MCF 10A (cell line): ENCODE data around the gene FAM89B. TPM values are rescaled to one million over a fixed set of nuclear protein-coding genes. Genes with fewer than 3 reads are reported as not detected.

Experiments used
- BruUV-seq: library from RNA; stranded (reverse); fragments of 400-500 nt; replicated peaks from 2 replicates; lab custom pipeline; 2021; lab: Mats Ljungman, UMichigan
- CTCF ChIA-PET: fragments of 300-600 bp; sonication (Branson Sonifier 250); formaldehyde crosslinking; extraction: SDS; loops from one replicate; lab custom pipeline; 2021; ENCODE audit warnings: antibody characterized with exemption, inconsistent platforms; lab: Yijun Ruan, JAX
- POLR2A ChIA-PET: fragments of 300-600, 350-650 bp; sonication (Branson Sonifier 250); formaldehyde crosslinking; extraction: SDS; loops from one replicate; lab custom pipeline; 2020; ENCODE audit warnings: antibody characterized with exemption, inconsistent platforms; lab: Yijun Ruan, JAX
- DNase-seq: peaks from one replicate; pipeline ENCODE4 v3.0.0-alpha.2; 2018; ENCODE audit not compliant: unreplicated experiment
- H3K27ac Mint-ChIP-seq: one replicate; pipeline ENCODE4 v1.8.0; 2022; ENCODE audit warnings: mild to moderate bottlenecking, low read depth, mixed read lengths; ENCODE audit not compliant: unreplicated experiment
- H3K27me3 Mint-ChIP-seq: one replicate; pipeline ENCODE4 v1.8.0; 2022; ENCODE audit warnings: mixed read lengths; ENCODE audit not compliant: insufficient read depth, unreplicated experiment
- H3K36me3 Mint-ChIP-seq: one replicate; pipeline ENCODE4 v1.8.0; 2022; ENCODE audit warnings: mild to moderate bottlenecking, moderate library complexity, mixed read lengths; ENCODE audit not compliant: insufficient read depth, unreplicated experiment
- H3K4me1 Mint-ChIP-seq: one replicate; pipeline ENCODE4 v1.8.0; 2022; ENCODE audit warnings: mixed read lengths; ENCODE audit not compliant: insufficient read depth, unreplicated experiment
- H3K4me3 Mint-ChIP-seq: one replicate; pipeline ENCODE4 v1.8.0; 2022; ENCODE audit warnings: mild to moderate bottlenecking, moderate library complexity, mixed read lengths; ENCODE audit not compliant: unreplicated experiment
- H3K9me3 Mint-ChIP-seq: one replicate; pipeline ENCODE4 v1.8.0; 2022; ENCODE audit warnings: mixed read lengths; ENCODE audit not compliant: unreplicated experiment
- intact Hi-C: fragments of 100-400 bp; cut with micrococcal nuclease; formaldehyde crosslinking; loops from 2 replicates; pipeline ENCODE4 v1.14.1; 2022
- total RNA-seq: library from RNA; stranded (reverse); gene quantifications from 2 replicates; pipeline ENCODE4 v1.2.3, GENCODE V29; 2022
- TF ChIP-seq, protein P1 (sequence below): fragments of 200-600 bp; IDR thresholded peaks from one replicate; pipeline ENCODE4 v1.8.0; 2022; ENCODE audit warnings: antibody characterized with exemption, mild to moderate bottlenecking; ENCODE audit not compliant: unreplicated experiment

Gene FAM89B
- total RNA-seq, 1 experiment from 2014 or later, result 16.7 TPM

GRCh38 chr11:65584106-65584505 lies 11.8 kb downstream of the FAM89B start:
- peaks cover 10% of the 10 kb centered on the region for H3K4me1 Mint-ChIP-seq
- no peaks in the 10 kb centered on the region for H3K9me3 Mint-ChIP-seq
- DNase-seq, result no peak
- ChIA-PET POLR2A (interaction anchor here (0.9 kb wide), 1 partner anchor 285 kb away, joined by 3 read pairs; no protein-coding TSS in a partner anchor), CTCF (interaction anchor here (2.5 kb wide), 1 partner anchor 9 kb away, joined by 9 read pairs; no protein-coding TSS in a partner anchor)
- no peaks in the 10 kb centered on the region for H3K27me3 Mint-ChIP-seq
- peaks cover 26% of the 10 kb centered on the region for H3K36me3 Mint-ChIP-seq
- no peak overlapping the region for H3K4me3 Mint-ChIP-seq
- intact Hi-C loops, result no loop called here
- TF ChIP-seq, protein P1, sequence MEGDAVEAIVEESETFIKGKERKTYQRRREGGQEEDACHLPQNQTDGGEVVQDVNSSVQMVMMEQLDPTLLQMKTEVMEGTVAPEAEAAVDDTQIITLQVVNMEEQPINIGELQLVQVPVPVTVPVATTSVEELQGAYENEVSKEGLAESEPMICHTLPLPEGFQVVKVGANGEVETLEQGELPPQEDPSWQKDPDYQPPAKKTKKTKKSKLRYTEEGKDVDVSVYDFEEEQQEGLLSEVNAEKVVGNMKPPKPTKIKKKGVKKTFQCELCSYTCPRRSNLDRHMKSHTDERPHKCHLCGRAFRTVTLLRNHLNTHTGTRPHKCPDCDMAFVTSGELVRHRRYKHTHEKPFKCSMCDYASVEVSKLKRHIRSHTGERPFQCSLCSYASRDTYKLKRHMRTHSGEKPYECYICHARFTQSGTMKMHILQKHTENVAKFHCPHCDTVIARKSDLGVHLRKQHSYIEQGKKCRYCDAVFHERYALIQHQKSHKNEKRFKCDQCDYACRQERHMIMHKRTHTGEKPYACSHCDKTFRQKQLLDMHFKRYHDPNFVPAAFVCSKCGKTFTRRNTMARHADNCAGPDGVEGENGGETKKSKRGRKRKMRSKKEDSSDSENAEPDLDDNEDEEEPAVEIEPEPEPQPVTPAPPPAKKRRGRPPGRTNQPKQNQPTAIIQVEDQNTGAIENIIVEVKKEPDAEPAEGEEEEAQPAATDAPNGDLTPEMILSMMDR, result no peak
- no TSS peak for BruUV-seq
- H3K27ac Mint-ChIP-seq, result no peak overlapping the region

DNA sequence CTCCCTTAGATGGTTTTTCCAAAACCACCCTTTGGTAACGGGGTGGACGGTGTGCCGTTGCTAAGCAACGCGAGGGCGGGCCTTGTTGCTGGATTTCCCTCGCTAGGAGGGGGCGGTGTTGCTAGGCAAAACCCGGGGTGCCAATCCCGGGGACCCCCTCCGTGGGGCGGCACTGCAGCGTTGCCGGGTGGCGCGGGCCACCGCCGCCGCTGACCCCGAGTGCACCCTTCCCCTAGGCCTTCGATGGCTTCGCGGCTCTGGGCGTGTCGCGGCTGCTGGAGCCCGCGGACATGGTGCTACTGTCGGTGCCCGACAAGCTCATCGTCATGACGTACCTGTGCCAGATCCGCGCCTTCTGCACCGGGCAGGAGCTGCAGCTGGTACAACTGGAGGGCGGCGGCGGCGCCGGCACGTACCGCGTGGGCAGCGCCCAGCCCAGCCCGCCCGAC lies 12.4 kb downstream of the FAM89B start:
- CTCF ChIA-PET, result interaction anchor here (2.5 kb wide), 1 partner anchor 9 kb away, joined by 9 read pairs; no protein-coding TSS in a partner anchor
- Mint-ChIP-seq H3K36me3 (peaks cover 26% of the 10 kb centered on the region), H3K4me1 (peaks cover 10% of the 10 kb centered on the region), H3K9me3 (no peaks in the 10 kb centered on the region), H3K27me3 (no peaks in the 10 kb centered on the region), H3K27ac (no peak overlapping the region), H3K4me3 (no peak overlapping the region)
- TF ChIP-seq, protein P1, result no peak
- intact Hi-C loops, result no loop called here
- no peak for DNase-seq
- POLR2A ChIA-PET, result no interaction called here
- no TSS peak for BruUV-seq

GRCh38 chr11:65585396-65586246 lies 13.3 kb downstream of the FAM89B start:
- ChIA-PET POLR2A (no interaction called here), CTCF (interaction anchor here (0.7 to 2.5 kb wide), 3 partner anchors 8 to 159 kb away, joined by 3 to 9 read pairs (median 3); no protein-coding TSS in a partner anchor)
- H3K9me3 Mint-ChIP-seq, result no peaks in the 10 kb centered on the region
- no peak overlapping the region for H3K27ac Mint-ChIP-seq
- H3K27me3 Mint-ChIP-seq, result no peaks in the 10 kb centered on the region
- H3K4me3 Mint-ChIP-seq, result no peak overlapping the region
- TF ChIP-seq, protein P1, result no peak
- BruUV-seq, result no TSS peak
- DNase-seq, result no peak
- peaks cover 21% of the 10 kb centered on the region for H3K36me3 Mint-ChIP-seq
- peaks cover 10% of the 10 kb centered on the region for H3K4me1 Mint-ChIP-seq
- intact Hi-C loops, result no loop called here

DNA sequence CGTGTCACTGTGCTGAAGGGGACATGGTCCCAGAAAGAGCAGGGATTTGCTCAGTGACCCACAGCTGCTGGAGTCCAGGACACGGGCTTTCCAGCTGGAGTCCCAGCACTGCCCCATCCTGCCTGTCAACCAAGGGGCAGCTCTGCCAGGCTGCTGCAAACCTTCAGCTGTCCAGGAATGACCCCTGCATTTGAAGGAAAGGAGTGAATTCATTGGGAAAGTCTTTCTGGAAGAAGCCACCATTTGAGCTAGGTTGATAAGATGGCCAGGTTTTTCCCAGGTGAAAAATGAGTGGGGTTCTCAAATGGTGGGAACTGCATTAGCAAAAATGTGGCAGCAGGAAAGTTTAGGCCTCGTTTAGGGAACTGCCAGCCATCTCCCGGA lies 13.9 kb downstream of the FAM89B start:
- Mint-ChIP-seq H3K4me1 (peaks cover 10% of the 10 kb centered on the region), H3K27ac (no peak overlapping the region), H3K27me3 (no peaks in the 10 kb centered on the region), H3K4me3 (no peak overlapping the region), H3K9me3 (no peaks in the 10 kb centered on the region), H3K36me3 (peaks cover 21% of the 10 kb centered on the region)
- CTCF ChIA-PET, result interaction anchor here (0.5 to 2.4 kb wide), 4 partner anchors 14 to 1997 kb away, joined by 3 to 6 read pairs (median 3); no protein-coding TSS in a partner anchor
- intact Hi-C loops, result no loop called here
- BruUV-seq, result no TSS peak
- DNase-seq, result no peak
- POLR2A ChIA-PET, result interaction anchor here (1.0 to 1.2 kb wide), 2 partner anchors 8 to 11 kb away, joined by 3 to 6 read pairs; partner anchors contain the start of gene EHBP1L1
- TF ChIP-seq, protein P1, result no peak
